ENCODE data around the gene ZNF8. TPM values are rescaled to one million over a fixed set of nuclear protein-coding genes. Genes with fewer than 3 reads are reported as not detected.
"Not testable (repeated sequence)": the region's sequence is repeated elsewhere in the genome, so short reads cannot be mapped to it uniquely, and the experiment has no call there.

ZNF8 gene
- total RNA-seq, 1 donor from 2014 or later, result 5.4 TPM

- H3K27me3 ChIP-seq (ENCODE audit: low read depth), result no peaks in the 10 kb centered on the region
- H3K27ac ChIP-seq, result no peak overlapping the region
- H3K4me1 ChIP-seq, result no peaks in the 10 kb centered on the region
- H3K36me3 ChIP-seq, result peaks cover 43% of the 10 kb centered on the region
- no peak for TF ChIP-seq CTCF (IDR thresholded peaks at IDR 0.05)
- H3K9me3 ChIP-seq, result peaks cover 100% of the 10 kb centered on the region
- ATAC-seq (no peak), DNase-seq (no peak)
- intact Hi-C loops (cut with DNase I), result no loop called here
- no peak overlapping the region for H3K4me3 ChIP-seq
Observed at GRCh38 chr19:58252102-58252685, 26.6 kb upstream of the ZNF8 start.

- DNase-seq; intact Hi-C loops (cut with DNase I); H3K27ac ChIP-seq; H3K27me3 ChIP-seq (ENCODE audit: low read depth); H3K4me1 ChIP-seq; ATAC-seq; H3K4me3 ChIP-seq: not testable (repeated sequence)
- H3K9me3 ChIP-seq, result peaks cover 99% of the 10 kb centered on the region
- H3K36me3 ChIP-seq, result peaks cover 13% of the 10 kb centered on the region
Observed at GRCh38 chr19:58258259-58258658, 20.5 kb upstream of the ZNF8 start.

GRCh38 chr19:58261600-58261967 is 17.2 kb upstream of the ZNF8 start:
- H3K36me3 ChIP-seq, result peaks cover 3% of the 10 kb centered on the region
- peaks cover 99% of the 10 kb centered on the region for H3K9me3 ChIP-seq
- ATAC-seq, result no peak

GRCh38 chr19:58261968-58262921 is 16.5 kb upstream of the ZNF8 start:
- TF ChIP-seq CTCF (IDR thresholded peaks at IDR 0.05), result no peak
- intact Hi-C loops (cut with DNase I), result no loop called here
- Histone ChIP-seq H3K27ac (no peak overlapping the region), H3K27me3 (ENCODE audit: low read depth) (no peaks in the 10 kb centered on the region), H3K9me3 (peaks cover 99% of the 10 kb centered on the region), H3K4me1 (no peaks in the 10 kb centered on the region), H3K4me3 (no peak overlapping the region), H3K36me3 (peaks cover 3% of the 10 kb centered on the region)
- ATAC-seq, result no peak
- no peak for DNase-seq

More at GRCh38 chr19:58261600-58261967, 17.2 kb upstream of the ZNF8 start:
- no peak for DNase-seq
- Histone ChIP-seq H3K4me1 (no peaks in the 10 kb centered on the region), H3K4me3 (no peak overlapping the region), H3K27ac (no peak overlapping the region), H3K27me3 (ENCODE audit: low read depth) (no peaks in the 10 kb centered on the region)
- intact Hi-C loops (cut with DNase I), result no loop called here
- no peak for TF ChIP-seq CTCF (IDR thresholded peaks at IDR 0.05)

- intact Hi-C loops (cut with DNase I), result no loop called here
Observed at GRCh38 chr19:58262922-58263296, 15.8 kb upstream of the ZNF8 start.

More at GRCh38 chr19:58262922-58263296, 15.8 kb upstream of the ZNF8 start:
- H3K4me1 ChIP-seq, result no peaks in the 10 kb centered on the region
- ATAC-seq (no peak), DNase-seq (no peak)
- no peak overlapping the region for H3K27ac ChIP-seq
- no peaks in the 10 kb centered on the region for H3K27me3 ChIP-seq (ENCODE audit: low read depth)
- peaks cover 99% of the 10 kb centered on the region for H3K9me3 ChIP-seq
- TF ChIP-seq CTCF (IDR thresholded peaks at IDR 0.05), result no peak
- no peak overlapping the region for H3K4me3 ChIP-seq
- H3K36me3 ChIP-seq, result peaks cover 3% of the 10 kb centered on the region

Measured in lower lobe of right lung (tissue), 2 donors.